Nephron progenitor cell (in vitro differentiated cells): ENCODE results near the gene NWD2.

Experiments
- DNase-seq: peaks from one replicate; pipeline ENCODE4 v3.0.0; 2021
- H3K27ac Mint-ChIP-seq: 2 replicates; pipeline ENCODE4 v1.8.0; 2021; ENCODE audit warnings: mild to moderate bottlenecking, moderate library complexity, mixed read lengths
- H3K27me3 Mint-ChIP-seq: 2 replicates; pipeline ENCODE4 v1.8.0; 2021; ENCODE audit warnings: mild to moderate bottlenecking, low read depth, mixed read lengths; ENCODE audit not compliant: poor library complexity
- H3K36me3 Mint-ChIP-seq: 2 replicates; pipeline ENCODE4 v1.8.0; 2021; ENCODE audit warnings: low read depth, mixed read lengths
- H3K4me1 Mint-ChIP-seq: 2 replicates; pipeline ENCODE4 v1.8.0; 2021; ENCODE audit warnings: mixed read lengths
- H3K4me3 Mint-ChIP-seq: 2 replicates; pipeline ENCODE4 v1.8.0; 2021; ENCODE audit warnings: mild to moderate bottlenecking, moderate library complexity, mixed read lengths
- H3K9me3 Mint-ChIP-seq: 2 replicates; pipeline ENCODE4 v1.8.0; 2021; ENCODE audit warnings: mild to moderate bottlenecking, moderate library complexity, mixed read lengths
- TF ChIP-seq, protein P1 (sequence below): fragments of 200-600 bp; sonication (generic); IDR thresholded peaks from 2 replicates; pipeline ENCODE4 v1.5.0; 2021; ENCODE audit warnings: antibody characterized with exemption

NWD2 gene

DNA sequence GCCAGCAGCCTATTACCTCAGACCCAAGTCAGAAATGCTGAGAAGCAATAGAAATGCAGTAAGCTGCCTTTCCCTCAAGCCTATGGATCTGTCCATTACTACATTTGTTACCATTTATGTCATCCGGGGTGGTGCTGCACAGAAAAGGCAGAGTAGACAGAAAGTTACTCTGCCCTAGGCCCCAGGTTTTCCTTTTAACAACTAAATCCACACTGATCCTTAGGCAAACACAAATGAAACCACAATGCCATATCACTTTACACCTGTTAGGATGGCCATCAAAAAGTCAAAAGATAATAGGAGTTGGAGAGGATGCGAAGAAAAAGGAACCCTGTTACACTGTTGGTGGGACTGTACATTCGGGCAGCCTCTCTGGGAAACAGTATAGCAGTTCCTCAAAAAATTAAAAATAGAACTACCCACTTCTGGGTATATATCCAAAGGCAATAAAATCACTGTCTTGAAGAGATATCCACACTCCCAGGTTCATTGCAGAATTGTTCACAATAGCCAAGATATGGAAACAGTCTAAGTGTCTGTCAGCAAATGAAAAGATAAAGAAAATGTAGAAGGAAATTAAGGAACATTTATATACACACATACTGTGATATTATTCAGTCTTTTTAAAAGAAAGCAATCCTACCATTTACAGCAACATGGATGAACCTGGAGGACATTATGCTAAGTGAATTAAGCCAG, 186.3 kb downstream of the NWD2 start:
- Mint-ChIP-seq H3K36me3 (no peaks in the 10 kb centered on the region), H3K9me3 (no peaks in the 10 kb centered on the region), H3K4me1 (no peaks in the 10 kb centered on the region), H3K27me3 (peaks cover 5% of the 10 kb centered on the region), H3K4me3 (no peak overlapping the region), H3K27ac (no peak overlapping the region)
- DNase-seq = no peak
- TF ChIP-seq, protein P1, sequence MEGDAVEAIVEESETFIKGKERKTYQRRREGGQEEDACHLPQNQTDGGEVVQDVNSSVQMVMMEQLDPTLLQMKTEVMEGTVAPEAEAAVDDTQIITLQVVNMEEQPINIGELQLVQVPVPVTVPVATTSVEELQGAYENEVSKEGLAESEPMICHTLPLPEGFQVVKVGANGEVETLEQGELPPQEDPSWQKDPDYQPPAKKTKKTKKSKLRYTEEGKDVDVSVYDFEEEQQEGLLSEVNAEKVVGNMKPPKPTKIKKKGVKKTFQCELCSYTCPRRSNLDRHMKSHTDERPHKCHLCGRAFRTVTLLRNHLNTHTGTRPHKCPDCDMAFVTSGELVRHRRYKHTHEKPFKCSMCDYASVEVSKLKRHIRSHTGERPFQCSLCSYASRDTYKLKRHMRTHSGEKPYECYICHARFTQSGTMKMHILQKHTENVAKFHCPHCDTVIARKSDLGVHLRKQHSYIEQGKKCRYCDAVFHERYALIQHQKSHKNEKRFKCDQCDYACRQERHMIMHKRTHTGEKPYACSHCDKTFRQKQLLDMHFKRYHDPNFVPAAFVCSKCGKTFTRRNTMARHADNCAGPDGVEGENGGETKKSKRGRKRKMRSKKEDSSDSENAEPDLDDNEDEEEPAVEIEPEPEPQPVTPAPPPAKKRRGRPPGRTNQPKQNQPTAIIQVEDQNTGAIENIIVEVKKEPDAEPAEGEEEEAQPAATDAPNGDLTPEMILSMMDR = no peak

- TF ChIP-seq, protein P1 = no peak
- Mint-ChIP-seq H3K36me3 (no peaks in the 10 kb centered on the region), H3K27ac (no peak overlapping the region), H3K4me3 (no peak overlapping the region), H3K4me1 (no peaks in the 10 kb centered on the region), H3K9me3 (no peaks in the 10 kb centered on the region), H3K27me3 (peaks cover 5% of the 10 kb centered on the region)
- no peak for DNase-seq
These were observed 186.8 kb downstream of the NWD2 start for GRCh38 chr4:37431417-37431743.

DNA sequence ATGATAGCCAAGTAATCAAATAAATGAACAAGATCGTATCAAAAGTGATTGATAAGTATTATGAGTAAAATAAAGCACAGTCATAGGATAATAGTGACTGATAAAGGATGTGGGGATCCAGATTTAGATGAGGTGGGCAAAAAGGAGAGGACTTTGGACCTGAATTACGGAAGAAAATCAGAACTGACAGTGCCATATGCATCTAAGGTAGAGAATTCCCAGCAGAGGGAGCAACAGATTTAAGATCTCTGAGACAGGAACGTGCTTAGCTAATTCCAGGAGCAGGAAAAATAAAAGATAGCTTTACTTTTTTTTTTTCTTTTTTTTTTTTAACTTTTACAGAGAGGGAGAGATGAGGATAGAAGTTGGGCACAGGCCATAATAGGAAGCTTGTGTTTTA, 189.9 kb downstream of the NWD2 start:
- Mint-ChIP-seq H3K27ac (no peak overlapping the region), H3K27me3 (peaks cover 5% of the 10 kb centered on the region), H3K36me3 (no peaks in the 10 kb centered on the region), H3K4me3 (no peak overlapping the region), H3K4me1 (no peaks in the 10 kb centered on the region), H3K9me3 (no peaks in the 10 kb centered on the region)
- no peak for DNase-seq
- TF ChIP-seq, protein P1 = no peak

- Mint-ChIP-seq H3K4me1 (peaks cover 1% of the 10 kb centered on the region), H3K4me3 (no peak overlapping the region), H3K27me3 (peaks cover 9% of the 10 kb centered on the region), H3K36me3 (no peaks in the 10 kb centered on the region), H3K27ac (no peak overlapping the region), H3K9me3 (no peaks in the 10 kb centered on the region)
- DNase-seq = no peak
- TF ChIP-seq, protein P1 = no peak
These were observed 192.0 kb downstream of the NWD2 start for GRCh38 chr4:37436546-37436945.

DNA sequence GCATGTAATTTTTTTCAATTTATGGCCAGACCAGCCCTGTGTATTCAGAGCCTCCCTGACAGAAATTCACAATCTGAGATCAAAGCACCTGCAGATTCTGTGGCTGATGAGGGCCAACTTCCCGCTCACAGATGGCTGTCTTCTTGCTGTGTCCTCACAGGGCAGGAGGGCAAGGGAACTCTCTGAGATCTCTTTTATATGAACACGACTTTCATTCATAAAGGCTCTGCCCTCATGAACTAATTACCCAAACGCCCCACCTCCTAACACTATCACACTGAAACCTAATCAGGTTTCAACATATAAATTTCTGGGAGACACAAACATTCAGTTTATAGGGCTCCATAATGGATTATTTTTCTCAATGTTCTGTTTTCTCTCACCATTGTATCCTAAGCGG, 192.6 kb downstream of the NWD2 start:
- Mint-ChIP-seq H3K36me3 (no peaks in the 10 kb centered on the region), H3K27ac (no peak overlapping the region), H3K4me3 (no peak overlapping the region), H3K9me3 (no peaks in the 10 kb centered on the region), H3K4me1 (peaks cover 7% of the 10 kb centered on the region), H3K27me3 (peaks cover 9% of the 10 kb centered on the region)
- no peak for DNase-seq
- TF ChIP-seq, protein P1 = no peak

DNA sequence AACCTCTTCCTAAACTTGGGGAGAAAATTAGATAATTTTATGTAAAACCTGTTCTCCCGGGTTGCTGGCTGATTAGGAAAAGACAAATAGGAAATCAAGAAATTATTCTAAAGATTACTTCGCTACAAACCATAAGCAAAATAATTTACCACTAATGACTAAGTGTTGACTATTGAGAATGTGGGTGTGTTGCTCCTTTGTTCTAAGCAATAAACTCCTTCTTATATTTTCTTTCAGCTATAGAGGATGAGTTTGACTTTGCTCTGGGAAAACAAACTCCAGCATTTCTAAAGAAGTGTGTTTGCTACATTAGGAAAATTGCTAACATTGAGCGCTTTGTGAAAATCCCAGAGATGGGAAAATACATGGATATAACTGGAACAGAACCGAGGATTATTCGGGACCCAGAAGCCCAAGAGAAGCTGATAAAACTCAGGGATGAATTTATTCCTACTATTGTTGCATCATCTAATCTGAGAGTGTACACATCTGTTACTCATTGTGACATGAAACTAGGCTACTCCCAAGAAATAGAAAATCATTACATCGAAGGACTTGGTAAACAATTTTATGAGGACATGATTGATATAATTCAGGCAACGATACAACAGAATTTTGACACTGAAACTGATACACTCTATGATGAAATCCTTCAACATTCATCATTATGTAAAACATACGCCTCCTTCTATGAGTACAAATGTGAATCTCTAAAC, 194.2 kb downstream of the NWD2 start:
- Mint-ChIP-seq H3K36me3 (no peaks in the 10 kb centered on the region), H3K27me3 (peaks cover 9% of the 10 kb centered on the region), H3K4me3 (no peak overlapping the region), H3K9me3 (no peaks in the 10 kb centered on the region), H3K4me1 (peaks cover 10% of the 10 kb centered on the region), H3K27ac (no peak overlapping the region)
- DNase-seq = no peak
- TF ChIP-seq, protein P1 = no peak
